Measurements from ENCODE around the gene NKX2-2. TPM values are rescaled to one million over a fixed set of nuclear protein-coding genes. Genes with fewer than 3 reads are reported as not detected.

NKX2-2 gene
- total RNA-seq, 2 experiments from 2014 or later, result not detected

DNA sequence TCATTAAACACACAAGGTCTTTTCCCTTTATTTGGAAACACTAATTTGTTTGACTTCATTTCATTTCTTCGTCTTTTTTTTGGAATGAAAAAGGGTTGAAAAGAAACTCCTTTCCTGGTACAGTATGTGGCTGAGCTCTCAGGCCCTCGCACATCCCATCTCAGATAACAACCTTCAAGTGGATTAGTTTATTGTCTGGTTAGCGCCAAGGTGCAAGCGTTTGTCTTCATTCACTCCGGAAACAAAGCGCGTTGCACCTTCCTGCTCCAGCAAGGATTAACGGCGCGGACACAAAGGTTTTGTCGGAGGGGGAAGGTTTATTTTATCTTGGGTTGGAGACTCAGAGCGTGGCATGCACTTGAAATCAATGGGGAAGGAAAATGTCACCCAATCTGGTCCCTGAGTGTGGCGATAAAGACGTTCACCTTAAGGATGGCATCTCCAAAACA lies 5.3 kb upstream of the NKX2-2 start:
- DNase-seq, result no peak
- ChIA-PET POLR2A (interaction anchor here (0.7 kb wide), 1 partner anchor 352 kb away, joined by 6 read pairs; no protein-coding TSS in a partner anchor), CTCF (interaction anchor here (3.4 kb wide), 1 partner anchor 14 kb away, joined by 10 read pairs; no protein-coding TSS in a partner anchor)
- Mint-ChIP-seq H3K36me3 (ENCODE audit: low read depth) (peaks cover 2% of the 10 kb centered on the region), H3K4me3 (no peak overlapping the region), H3K27me3 (peaks cover 82% of the 10 kb centered on the region), H3K9me3 (no peaks in the 10 kb centered on the region), H3K27ac (no peak overlapping the region), H3K4me1 (peaks cover 4% of the 10 kb centered on the region)

- no peaks in the 10 kb centered on the region for H3K9me3 Mint-ChIP-seq
- ChIA-PET CTCF (interaction anchor here (0.6 to 3.4 kb wide), 6 partner anchors 9 to 1514 kb away, joined by 3 to 10 read pairs (median 3); no protein-coding TSS in a partner anchor), POLR2A (no interaction called here)
- H3K27ac Mint-ChIP-seq, result no peak overlapping the region
- no peak overlapping the region for H3K4me3 Mint-ChIP-seq
- H3K27me3 Mint-ChIP-seq, result peaks cover 77% of the 10 kb centered on the region
- peaks cover 8% of the 10 kb centered on the region for H3K4me1 Mint-ChIP-seq
- DNase-seq, result no peak
- H3K36me3 Mint-ChIP-seq (ENCODE audit: low read depth), result peaks cover 2% of the 10 kb centered on the region
Observed at GRCh38 chr20:21518292-21518991, 4.6 kb upstream of the NKX2-2 start.

DNA sequence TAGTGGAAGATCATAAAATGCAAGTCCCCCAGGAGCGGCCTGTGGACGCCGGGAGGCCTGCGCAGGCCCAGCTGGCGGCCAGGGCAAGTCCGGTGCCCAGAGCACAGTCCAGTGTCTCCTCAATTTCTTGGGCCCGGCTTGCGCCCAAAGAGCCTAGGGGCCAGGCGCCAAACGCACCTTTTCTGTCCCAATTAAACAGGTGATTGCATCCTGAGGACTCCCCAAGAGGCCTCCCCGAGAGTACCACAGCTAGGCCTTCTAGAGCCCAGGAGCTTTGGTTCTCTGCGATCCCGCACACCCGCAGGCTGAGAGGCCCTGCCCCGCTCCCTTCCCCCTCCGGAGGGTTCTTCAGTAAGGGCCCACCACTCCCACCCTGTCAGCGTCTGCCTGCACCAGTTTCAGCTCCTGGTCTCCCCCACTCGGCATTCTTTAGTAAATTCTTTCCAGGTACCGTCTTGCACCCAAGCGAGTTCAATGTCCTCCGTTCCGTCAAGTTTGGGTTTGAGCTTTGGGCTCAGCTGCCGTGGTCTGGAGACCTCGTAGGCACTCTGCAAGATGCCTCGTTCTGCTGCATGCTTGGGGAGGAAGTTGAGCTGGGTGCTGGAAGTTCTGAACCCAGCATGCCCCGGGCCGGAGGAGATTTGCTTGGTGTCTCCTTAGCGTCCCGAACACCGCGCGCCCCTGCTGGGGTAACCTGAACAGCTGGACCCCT lies 3.9 kb upstream of the NKX2-2 start:
- POLR2A ChIA-PET, result no interaction called here
- no peak for DNase-seq

GRCh38 chr20:21516861-21517565 lies 3.1 kb upstream of the NKX2-2 start:
- H3K27ac Mint-ChIP-seq, result peak overlapping the region; percentile 25
- H3K4me1 Mint-ChIP-seq, result peaks cover 8% of the 10 kb centered on the region
- H3K36me3 Mint-ChIP-seq (ENCODE audit: low read depth), result peaks cover 2% of the 10 kb centered on the region
- POLR2A ChIA-PET, result no interaction called here
- DNase-seq, result no peak
- H3K27me3 Mint-ChIP-seq, result peaks cover 81% of the 10 kb centered on the region
- no peak overlapping the region for H3K4me3 Mint-ChIP-seq
- CTCF ChIA-PET, result interaction anchor here (0.6 to 1.7 kb wide), 5 partner anchors 8 to 53 kb away, joined by 3 to 8 read pairs (median 3); no protein-coding TSS in a partner anchor
- H3K9me3 Mint-ChIP-seq, result no peaks in the 10 kb centered on the region

More for the DNA sequence above, 3.9 kb upstream of the NKX2-2 start:
- no peak overlapping the region for H3K4me3 Mint-ChIP-seq
- H3K27ac Mint-ChIP-seq, result peak overlapping the region; percentile 65
- H3K9me3 Mint-ChIP-seq, result no peaks in the 10 kb centered on the region
- peaks cover 75% of the 10 kb centered on the region for H3K27me3 Mint-ChIP-seq
- peaks cover 2% of the 10 kb centered on the region for H3K36me3 Mint-ChIP-seq (ENCODE audit: low read depth)
- H3K4me1 Mint-ChIP-seq, result peaks cover 8% of the 10 kb centered on the region
- CTCF ChIA-PET, result interaction anchor here (0.6 to 1.7 kb wide), 6 partner anchors 8 to 1513 kb away, joined by 3 to 8 read pairs (median 3); no protein-coding TSS in a partner anchor

- H3K27ac Mint-ChIP-seq, result peak overlapping the region; percentile 9
- H3K9me3 Mint-ChIP-seq, result no peaks in the 10 kb centered on the region
- no peak overlapping the region for H3K4me3 Mint-ChIP-seq
- peaks cover 2% of the 10 kb centered on the region for H3K36me3 Mint-ChIP-seq (ENCODE audit: low read depth)
- H3K4me1 Mint-ChIP-seq, result peaks cover 13% of the 10 kb centered on the region
- ChIA-PET POLR2A (no interaction called here), CTCF (interaction anchor here (0.6 to 1.4 kb wide), 3 partner anchors 9 to 52 kb away, joined by 3 to 4 read pairs (median 4); no protein-coding TSS in a partner anchor)
- H3K27me3 Mint-ChIP-seq, result peaks cover 84% of the 10 kb centered on the region
- no peak for DNase-seq
Observed at GRCh38 chr20:21516180-21516567, 2.3 kb upstream of the NKX2-2 start.

DNA sequence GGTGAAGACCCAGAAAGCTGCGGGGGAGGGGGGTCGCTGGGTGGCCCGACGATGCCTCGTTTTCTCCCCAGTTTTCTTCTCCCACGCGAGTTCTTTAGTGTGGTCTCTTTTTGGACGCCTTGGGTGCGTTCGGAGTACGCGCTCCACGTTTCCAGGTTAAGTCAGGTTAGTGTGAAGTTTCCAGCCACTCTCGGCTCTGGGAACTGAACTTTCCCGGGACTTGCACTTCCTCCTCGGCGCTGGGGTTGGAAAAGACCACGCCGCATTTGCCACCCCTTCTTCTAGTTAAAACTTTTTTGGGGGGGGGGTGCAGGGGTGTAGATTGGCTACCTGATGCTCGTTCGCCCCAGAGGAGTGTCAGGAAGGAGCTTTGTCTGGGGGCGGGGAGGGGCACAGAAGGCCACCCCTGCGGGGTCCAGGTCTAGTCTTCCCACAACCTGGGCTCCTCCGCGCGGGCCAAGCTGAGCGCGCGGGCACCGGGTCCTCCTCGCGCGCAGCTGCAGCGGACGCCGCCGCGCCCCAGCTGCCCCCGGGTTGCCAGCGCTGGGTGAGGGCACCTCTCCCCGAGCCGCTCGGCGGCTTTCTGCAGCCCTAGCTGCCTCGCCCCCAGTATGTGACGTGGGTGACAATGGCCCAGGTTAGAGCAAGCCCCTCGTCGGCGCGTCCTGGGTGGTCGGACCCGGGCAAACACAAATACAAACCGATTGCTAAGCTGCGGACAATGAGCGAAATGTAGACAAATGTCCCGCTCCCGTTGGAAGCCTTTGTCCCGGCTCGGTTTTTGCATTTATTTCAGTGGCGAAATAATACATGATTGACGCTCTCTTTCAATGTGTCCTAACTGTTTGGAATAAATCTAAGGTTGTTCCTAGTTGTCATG lies 1.7 kb upstream of the NKX2-2 start:
- no peak overlapping the region for H3K4me3 Mint-ChIP-seq

DNA sequence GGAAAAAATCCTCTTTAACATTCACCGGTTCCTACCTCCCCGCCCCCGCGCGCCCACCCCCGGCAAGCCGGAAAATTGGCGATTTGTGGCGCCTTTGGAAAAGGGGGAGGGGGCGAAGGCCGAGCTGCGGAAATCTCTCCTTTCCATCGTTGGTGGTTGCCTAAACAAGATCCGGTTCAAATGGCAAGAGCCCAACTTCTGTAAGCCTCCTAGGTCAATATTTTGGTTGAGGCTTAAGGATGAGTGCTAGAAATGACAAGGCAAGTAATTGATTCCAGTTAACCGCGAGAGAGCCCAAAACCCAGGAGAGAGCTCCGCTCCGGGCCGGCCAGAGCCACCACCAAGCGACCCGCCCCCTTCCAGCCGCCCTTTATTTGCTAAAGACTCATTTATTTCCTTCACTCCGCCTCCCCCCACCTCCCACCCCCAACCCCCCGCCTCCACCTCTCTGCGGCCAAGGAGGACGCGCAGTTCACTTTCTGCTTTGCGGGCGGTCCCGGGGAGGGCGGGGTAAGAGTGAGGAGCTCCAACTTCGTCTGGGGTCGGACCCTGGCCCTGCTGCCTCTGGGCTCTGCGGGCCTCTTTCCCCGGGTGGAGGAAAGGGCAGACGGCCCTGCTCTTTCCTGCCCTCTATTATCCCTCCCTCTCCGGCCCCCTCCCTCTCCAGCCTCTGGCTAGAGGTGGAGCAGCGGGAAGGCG lies 838 bp upstream of the NKX2-2 start:
- CTCF ChIA-PET, result no interaction called here
- DNase-seq, result no peak
- H3K4me3 Mint-ChIP-seq, result no peak overlapping the region

More for the DNA sequence above, 1.7 kb upstream of the NKX2-2 start:
- H3K27ac Mint-ChIP-seq, result no peak overlapping the region
- peaks cover 81% of the 10 kb centered on the region for H3K27me3 Mint-ChIP-seq
- ChIA-PET POLR2A (no interaction called here), CTCF (interaction anchor here (1.4 kb wide), 2 partner anchors 8 to 10 kb away, joined by 4 read pairs; no protein-coding TSS in a partner anchor)
- peaks cover 2% of the 10 kb centered on the region for H3K36me3 Mint-ChIP-seq (ENCODE audit: low read depth)
- no peaks in the 10 kb centered on the region for H3K9me3 Mint-ChIP-seq
- peaks cover 16% of the 10 kb centered on the region for H3K4me1 Mint-ChIP-seq
- DNase-seq, result no peak

DNA sequence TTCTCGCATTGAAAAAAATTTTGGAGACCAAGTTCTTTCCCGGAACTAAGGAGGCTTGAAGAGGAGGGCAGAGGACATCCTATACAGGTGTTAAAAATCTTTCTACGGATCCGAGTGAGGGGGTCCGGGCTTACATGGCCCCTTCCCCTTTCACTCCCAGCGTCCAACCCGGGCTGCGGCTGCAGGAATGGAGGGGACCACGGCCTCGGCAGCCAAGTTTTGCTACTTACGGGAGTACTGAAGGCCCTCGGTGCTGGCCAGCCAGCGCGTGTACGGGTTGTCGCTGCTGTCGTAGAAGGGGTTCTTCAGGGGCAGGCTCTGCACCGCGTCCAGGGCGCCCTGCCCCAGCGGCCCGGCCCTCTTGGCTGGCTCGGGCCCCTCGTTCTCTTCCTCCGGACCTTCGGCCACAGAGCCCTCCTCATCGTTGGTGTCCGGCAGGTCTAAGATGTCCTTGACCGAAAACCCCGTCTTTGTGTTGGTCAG lies 642 bp downstream of the NKX2-2 start:
- CTCF ChIA-PET, result no interaction called here
- POLR2A ChIA-PET, result no interaction called here
- no peak overlapping the region for H3K4me3 Mint-ChIP-seq

More for the DNA sequence above, 838 bp upstream of the NKX2-2 start:
- Mint-ChIP-seq H3K9me3 (no peaks in the 10 kb centered on the region), H3K27me3 (peaks cover 81% of the 10 kb centered on the region), H3K4me1 (peaks cover 21% of the 10 kb centered on the region), H3K36me3 (ENCODE audit: low read depth) (peaks cover 2% of the 10 kb centered on the region), H3K27ac (no peak overlapping the region)
- POLR2A ChIA-PET, result no interaction called here

GRCh38 chr20:21512634-21513180 lies 1.2 kb downstream of the NKX2-2 start:
- ChIA-PET POLR2A (no interaction called here), CTCF (interaction anchor here (1.4 kb wide), 1 partner anchor 277 kb away, joined by 4 read pairs; no protein-coding TSS in a partner anchor)
- peaks cover 79% of the 10 kb centered on the region for H3K27me3 Mint-ChIP-seq
- no peak for DNase-seq
- H3K9me3 Mint-ChIP-seq, result no peaks in the 10 kb centered on the region
- peaks cover 4% of the 10 kb centered on the region for H3K36me3 Mint-ChIP-seq (ENCODE audit: low read depth)
- no peak overlapping the region for H3K4me3 Mint-ChIP-seq
- peaks cover 27% of the 10 kb centered on the region for H3K4me1 Mint-ChIP-seq
- peak overlapping the region; percentile 54 for H3K27ac Mint-ChIP-seq

More for the DNA sequence above, 642 bp downstream of the NKX2-2 start:
- H3K36me3 Mint-ChIP-seq (ENCODE audit: low read depth), result peaks cover 3% of the 10 kb centered on the region
- DNase-seq, result no peak
- peak overlapping the region; percentile 54 for H3K27ac Mint-ChIP-seq
- H3K27me3 Mint-ChIP-seq, result peaks cover 79% of the 10 kb centered on the region
- peaks cover 24% of the 10 kb centered on the region for H3K4me1 Mint-ChIP-seq
- no peaks in the 10 kb centered on the region for H3K9me3 Mint-ChIP-seq

GRCh38 chr20:21511850-21512633 lies 1.8 kb downstream of the NKX2-2 start:
- H3K4me3 Mint-ChIP-seq, result peak overlapping the region; percentile 32
- CTCF ChIA-PET, result interaction anchor here (1.2 to 1.4 kb wide), 2 partner anchors 277 to 398 kb away, joined by 3 to 4 read pairs; no protein-coding TSS in a partner anchor
- H3K4me1 Mint-ChIP-seq, result peaks cover 27% of the 10 kb centered on the region
- DNase-seq, result no peak
- H3K27ac Mint-ChIP-seq, result peak overlapping the region; percentile 55
- H3K27me3 Mint-ChIP-seq, result peaks cover 79% of the 10 kb centered on the region
- POLR2A ChIA-PET, result no interaction called here
- peaks cover 4% of the 10 kb centered on the region for H3K36me3 Mint-ChIP-seq (ENCODE audit: low read depth)
- H3K9me3 Mint-ChIP-seq, result no peaks in the 10 kb centered on the region

Measured in activated CD4-positive, alpha-beta T cell treated with anti-CD3 and anti-CD28 coated beads, Interleukin-2, amount 10 ng/mL, durations not matched to agents 7 days and 5 days (primary cell).